Astrocyte (in vitro differentiated cells and primary cell): ENCODE data around the gene RBM46.

Source experiments
- CTCF ChIP-seq: IDR thresholded peaks from 2 replicates; pipeline ENCODE4 v1.5.1; 2011; ENCODE audit warnings: low read depth, mild to moderate bottlenecking, inconsistent platforms, low read length, moderate library complexity; ENCODE audit not compliant: insufficient read depth
- EZH2 ChIP-seq: IDR thresholded peaks from 2 replicates; pipeline ENCODE4 v1.6.1; 2012; ENCODE audit warnings: mild to moderate bottlenecking, low read length, inconsistent platforms; ENCODE audit not compliant: insufficient read depth

DNA sequence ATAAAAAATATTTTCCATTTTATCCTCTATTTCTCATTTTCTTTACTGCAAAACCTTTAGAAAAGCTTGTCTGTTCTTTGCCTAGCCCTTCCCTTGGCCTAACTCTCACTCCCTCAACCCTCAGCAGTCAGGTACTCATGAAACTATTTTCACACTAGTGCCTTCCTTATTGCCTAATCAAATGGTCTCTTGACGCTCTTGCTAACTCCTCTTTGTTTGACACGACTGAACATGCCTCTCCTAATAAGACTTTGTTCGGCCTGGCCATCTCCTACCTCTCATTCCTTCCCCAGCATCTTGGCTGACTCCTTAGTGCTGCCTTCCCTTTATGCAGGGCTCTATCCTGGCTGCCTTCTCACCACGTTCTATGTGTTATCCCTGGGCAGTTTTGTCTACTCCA lies 48.4 kb upstream of the RBM46 start:
- TF ChIP-seq CTCF, result no peak
- no peak for TF ChIP-seq EZH2
